T-cell (primary cell): Measurements from ENCODE around the gene RNF130. TPM values are rescaled to one million over a fixed set of nuclear protein-coding genes. Genes with fewer than 3 reads are reported as not detected.
A peak's percentile ranks its signal among the peaks of the same experiment; 100 is the strongest.

Source experiments
- ATAC-seq, 4 experiments: fragments of 200-7000 bp in 3 of 4; fragments of 150-1000 bp in 1 of 4; cut with Tn5 transposase; replicated peaks in 1 of 4; 1 replicate in 3 of 4; 2 replicates in 1 of 4; pipeline ENCODE4 v1.10.0; 2021; ENCODE audit warnings: moderate library complexity in 3 of 4, mild to moderate bottlenecking in 2 of 4, moderate number of reproducible peaks in 1 of 4
- CTCF ChIA-PET, 2 donors: fragments of 300-600 bp; sonication (Branson Sonifier 250); formaldehyde crosslinking; loops; one replicate each; lab custom pipeline; 2022; ENCODE audit warnings: antibody characterized with exemption in 2 of 2; lab: Charles Lee
- POLR2A ChIA-PET, 2 donors: fragments of 300-600 bp; sonication (Branson Sonifier 250); formaldehyde crosslinking; loops; one replicate each; lab custom pipeline; 2022; ENCODE audit warnings: antibody characterized with exemption in 2 of 2; lab: Charles Lee
- DNase-seq, 35 experiments: peaks; one replicate each; pipeline versions ENCODE4 v3.0.0 to v3.0.0-alpha.2; 2013 to 2023
- H3K27ac ChIP-seq: one replicate; pipeline ENCODE4 v1.5.1; 2013; ENCODE audit warnings: low read length
- H3K27me3 ChIP-seq, 2 experiments: replicated peaks in 1 of 2; 1 replicate in 1 of 2; 2 replicates in 1 of 2; pipeline versions ENCODE4 v1.6.1 to v1.7.0; 2013; ENCODE audit warnings: low read length in 1 of 2, mixed read lengths in 1 of 2; ENCODE audit not compliant: control insufficient read depth in 2 of 2, insufficient read depth in 2 of 2; ENCODE audit errors: extremely low read depth in 1 of 2
- H3K36me3 ChIP-seq, 2 donors: 1 replicate in 1 of 2; 2 replicates in 1 of 2; pipeline versions ENCODE4 v1.6.1 to v1.7.0; 2013; ENCODE audit warnings: low read length in 1 of 2; ENCODE audit not compliant: control insufficient read depth in 2 of 2, insufficient read depth in 1 of 2; ENCODE audit errors: extremely low read depth in 1 of 2
- H3K4me1 ChIP-seq, 2 experiments: 1 replicate in 1 of 2; 2 replicates in 1 of 2; pipeline versions ENCODE4 v1.6.1 to v1.7.0; 2013; ENCODE audit warnings: low read length in 2 of 2, mixed read lengths in 1 of 2; ENCODE audit not compliant: insufficient read depth in 2 of 2, control insufficient read depth in 1 of 2; ENCODE audit errors: extremely low read depth in 1 of 2
- H3K4me3 ChIP-seq, 2 donors: 1 replicate in 1 of 2; 2 replicates in 1 of 2; pipeline versions ENCODE4 v1.5.1 to v1.7.0; 2013; ENCODE audit warnings: mild to moderate bottlenecking in 2 of 2, low read length in 1 of 2, moderate library complexity in 1 of 2; ENCODE audit not compliant: control insufficient read depth in 1 of 2; ENCODE audit errors: extremely low read depth in 1 of 2
- H3K9me3 ChIP-seq: 2 replicates; pipeline ENCODE4 v1.7.0; 2013
- H3K27ac Mint-ChIP-seq, 2 donors: one replicate each; pipeline ENCODE4 v1.8.0; 2020 to 2021; ENCODE audit warnings: mild to moderate bottlenecking in 2 of 2, mixed read lengths in 2 of 2
- H3K27me3 Mint-ChIP-seq, 2 donors: one replicate each; pipeline ENCODE4 v1.8.0; 2021 to 2022; ENCODE audit warnings: mixed read lengths in 2 of 2
- H3K36me3 Mint-ChIP-seq: one replicate; pipeline ENCODE4 v1.8.0; 2021; ENCODE audit warnings: mixed read lengths
- H3K4me1 Mint-ChIP-seq, 3 donors: one replicate each; pipeline ENCODE4 v1.8.0; 2020 to 2022; ENCODE audit warnings: mixed read lengths in 3 of 3, mild to moderate bottlenecking in 1 of 3
- H3K4me3 Mint-ChIP-seq, 3 donors: one replicate each; pipeline ENCODE4 v1.8.0; 2020 to 2022; ENCODE audit warnings: mild to moderate bottlenecking in 3 of 3, mixed read lengths in 3 of 3, moderate library complexity in 3 of 3
- H3K9me3 Mint-ChIP-seq, 3 donors: one replicate each; pipeline ENCODE4 v1.8.0; 2020 to 2022; ENCODE audit warnings: mixed read lengths in 3 of 3
- WGBS: methylation state at CpG from one replicate; pipeline ENCODE4 v1.1.5; 2013; ENCODE audit warnings: missing lambda C conversion rate; ENCODE audit not compliant: insufficient coverage; 5-methylcytosine and 5-hydroxymethylcytosine counted together
- total RNA-seq, 35 experiments: library from RNA in 6 of 35; stranded (reverse) in 6 of 35; fragments of 120-200 nt in 1 of 35; gene quantifications; one replicate each; pipeline versions ENCODE4 v1.2.1 to v1.2.4 and lab custom pipeline; 2013 to 2026

RNF130 gene
- total RNA-seq, 5 donors from 2014 or later (not counting 1 experiment from before 2014, with no cell fraction given) = 15.0 to 17.0 (median 16.3) TPM

GRCh38 chr5:180098991-180099732 lies 27.6 kb upstream of the RNF130 start:
- no peak for ATAC-seq

GRCh38 chr5:180098526-180098925 lies 27.0 kb upstream of the RNF130 start:
- DNase-seq = no peak
- POLR2A ChIA-PET = no interaction called here

More at GRCh38 chr5:180098991-180099732, 27.6 kb upstream of the RNF130 start:
- H3K27me3 ChIP-seq = peaks cover 0 to 24% of the 10 kb centered on the region in 2 experiments
- Mint-ChIP-seq H3K4me3 (no peak overlapping the region), H3K27ac (no peak overlapping the region), H3K9me3 (no peaks in the 10 kb centered on the region), H3K36me3 (no peaks in the 10 kb centered on the region), H3K4me1 (no peaks in the 10 kb centered on the region), H3K27me3 (peaks cover 9 to 20% of the 10 kb centered on the region in 2 donors)
- DNase-seq = no peak
- no peak overlapping the region for H3K4me3 ChIP-seq
- CTCF ChIA-PET = no interaction called here
- POLR2A ChIA-PET = no interaction called here
- no peaks in the 10 kb centered on the region for H3K4me1 ChIP-seq
- 82% methylated on average over 17 of the region's 18 CpGs for WGBS
- H3K27ac ChIP-seq = no peak overlapping the region
- H3K9me3 ChIP-seq = no peaks in the 10 kb centered on the region
- H3K36me3 ChIP-seq = no peaks in the 10 kb centered on the region

GRCh38 chr5:180097926-180098325 lies 26.4 kb upstream of the RNF130 start:
- Mint-ChIP-seq H3K4me1 (no peaks in the 10 kb centered on the region), H3K27ac (no peak overlapping the region), H3K27me3 (peaks cover under 1 to 21% of the 10 kb centered on the region in 2 donors), H3K9me3 (no peaks in the 10 kb centered on the region), H3K36me3 (no peaks in the 10 kb centered on the region), H3K4me3 (no peak overlapping the region)
- ChIA-PET CTCF (no interaction called here), POLR2A (no interaction called here)
- H3K27me3 ChIP-seq = peaks cover 0 to 33% of the 10 kb centered on the region in 2 experiments
- ATAC-seq (no peak), DNase-seq (no peak)
- no peaks in the 10 kb centered on the region for H3K36me3 ChIP-seq
- no peak overlapping the region for H3K4me3 ChIP-seq
- no peaks in the 10 kb centered on the region for H3K9me3 ChIP-seq
- WGBS = 83% methylated on average over 1 of the region's 5 CpGs
- no peak overlapping the region for H3K27ac ChIP-seq
- H3K4me1 ChIP-seq = no peaks in the 10 kb centered on the region

More at GRCh38 chr5:180098526-180098925, 27.0 kb upstream of the RNF130 start:
- Mint-ChIP-seq H3K9me3 (no peaks in the 10 kb centered on the region), H3K27ac (no peak overlapping the region), H3K36me3 (no peaks in the 10 kb centered on the region), H3K27me3 (peaks cover 7 to 21% of the 10 kb centered on the region in 2 donors), H3K4me1 (no peaks in the 10 kb centered on the region), H3K4me3 (no peak overlapping the region)
- CTCF ChIA-PET = no interaction called here
- WGBS = 51% methylated on average over 2 of the region's 8 CpGs
- no peaks in the 10 kb centered on the region for H3K36me3 ChIP-seq
- no peak overlapping the region for H3K4me3 ChIP-seq
- H3K9me3 ChIP-seq = no peaks in the 10 kb centered on the region
- ATAC-seq = no peak
- no peaks in the 10 kb centered on the region for H3K4me1 ChIP-seq
- H3K27ac ChIP-seq = no peak overlapping the region
- peaks cover 0 to 29% of the 10 kb centered on the region in 2 experiments for H3K27me3 ChIP-seq

DNA sequence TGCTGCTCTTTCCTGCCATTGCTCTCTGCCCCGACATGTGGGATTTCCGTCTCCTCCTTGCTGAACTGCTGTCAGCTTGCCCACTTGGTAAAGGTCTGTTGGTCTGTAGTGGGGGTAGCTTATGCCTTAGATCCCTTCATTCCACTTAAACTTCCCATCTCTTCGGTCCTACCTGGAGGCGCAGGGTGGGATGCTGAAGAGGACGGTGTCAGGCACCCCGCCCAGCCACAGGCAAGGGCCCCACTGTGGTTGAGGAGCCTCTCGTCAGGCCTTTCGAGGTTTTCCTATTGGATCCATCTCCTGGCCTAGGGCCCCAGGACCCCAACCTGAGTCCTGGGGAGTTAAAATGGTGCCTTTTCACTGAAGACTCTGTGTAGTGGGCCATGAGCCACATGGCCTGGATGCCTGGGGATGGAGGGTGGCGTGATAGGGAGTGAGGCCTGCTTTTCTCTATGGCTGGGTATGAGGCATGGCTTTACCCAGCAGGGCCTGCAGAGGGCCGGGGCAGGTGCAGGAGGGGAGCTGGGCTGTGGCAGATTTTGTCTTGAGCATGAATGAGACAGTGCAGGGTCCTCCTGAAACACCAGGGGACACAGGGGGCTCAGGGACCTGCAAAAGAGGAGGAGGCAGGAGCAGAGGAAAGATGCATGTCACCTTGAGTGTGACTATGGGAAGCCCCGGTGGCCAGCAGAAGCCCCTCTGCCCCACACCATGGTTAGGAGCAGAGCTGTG lies 25.8 kb upstream of the RNF130 start:
- Histone ChIP-seq H3K27ac (no peak overlapping the region), H3K36me3 (no peaks in the 10 kb centered on the region), H3K4me3 (no peak overlapping the region), H3K4me1 (no peaks in the 10 kb centered on the region), H3K27me3 (peaks cover 0 to 36% of the 10 kb centered on the region in 2 experiments), H3K9me3 (no peaks in the 10 kb centered on the region)
- DNase-seq (no peak), ATAC-seq (no peak)
- 83% methylated on average over 4 of the region's 11 CpGs for WGBS
- ChIA-PET POLR2A (no interaction called here), CTCF (no interaction called here)
- Mint-ChIP-seq H3K4me3 (no peak overlapping the region), H3K27me3 (peaks cover 0 to 21% of the 10 kb centered on the region in 2 donors), H3K9me3 (no peaks in the 10 kb centered on the region), H3K4me1 (no peaks in the 10 kb centered on the region), H3K36me3 (no peaks in the 10 kb centered on the region), H3K27ac (no peak overlapping the region)

GRCh38 chr5:180096616-180097015 lies 25.1 kb upstream of the RNF130 start:
- no peak overlapping the region for H3K27ac ChIP-seq
- POLR2A ChIA-PET = no interaction called here
- Mint-ChIP-seq H3K4me1 (peaks cover 0 to 2% (median under 1%) of the 10 kb centered on the region in 3 donors), H3K9me3 (no peaks in the 10 kb centered on the region), H3K27me3 (peaks cover 0 to 21% of the 10 kb centered on the region in 2 donors), H3K36me3 (no peaks in the 10 kb centered on the region), H3K27ac (no peak overlapping the region), H3K4me3 (no peak overlapping the region)
- H3K9me3 ChIP-seq = no peaks in the 10 kb centered on the region
- DNase-seq = no peak
- peaks cover 0 to 43% of the 10 kb centered on the region in 2 experiments for H3K27me3 ChIP-seq
- CTCF ChIA-PET = no interaction called here
- H3K4me1 ChIP-seq = peaks cover 0 to under 1% of the 10 kb centered on the region in 2 experiments
- ATAC-seq = no peak
- no peak overlapping the region for H3K4me3 ChIP-seq
- WGBS = 94% methylated on average over 7 of the region's 10 CpGs
- no peaks in the 10 kb centered on the region for H3K36me3 ChIP-seq

DNA sequence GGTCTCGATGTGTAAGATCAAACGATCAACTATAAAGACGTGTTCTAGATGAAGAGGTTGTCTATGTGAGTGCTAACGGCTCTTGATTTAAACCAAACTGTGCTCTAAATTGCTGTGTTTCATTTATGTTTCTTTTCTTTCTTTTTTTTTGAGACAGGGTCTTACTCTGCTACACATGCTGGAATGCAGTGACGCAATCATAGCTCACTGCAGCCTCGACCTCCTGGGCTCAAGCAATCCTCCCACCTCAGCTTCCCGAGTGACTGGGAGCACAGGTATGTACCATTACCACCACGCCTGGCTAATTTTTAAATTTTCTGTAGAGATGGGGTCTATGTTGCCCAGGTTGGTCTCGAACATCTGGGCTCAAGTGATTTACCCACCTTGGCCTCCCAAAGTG lies 24.0 kb upstream of the RNF130 start:
- H3K9me3 Mint-ChIP-seq = no peaks in the 10 kb centered on the region

More for the DNA sequence above, 24.0 kb upstream of the RNF130 start:
- peaks cover 6 to 11% of the 10 kb centered on the region in 2 experiments for H3K4me1 ChIP-seq
- H3K27me3 Mint-ChIP-seq = peaks cover 0 to 19% of the 10 kb centered on the region in 2 donors
- POLR2A ChIA-PET = interaction anchor here in 1 of 2 donors (0.6 kb wide), 1 partner anchor 452 kb away, joined by 3 read pairs; no protein-coding TSS in a partner anchor
- CTCF ChIA-PET = no interaction called here
- H3K36me3 ChIP-seq = no peaks in the 10 kb centered on the region
- H3K27ac Mint-ChIP-seq = peak overlapping the region in 1 of 2 donors; percentile 39
- no peaks in the 10 kb centered on the region for H3K9me3 ChIP-seq
- peaks cover 0 to 38% of the 10 kb centered on the region in 2 experiments for H3K27me3 ChIP-seq
- H3K4me1 Mint-ChIP-seq = peaks cover 6 to 7% (median 7%) of the 10 kb centered on the region in 3 donors
- no peak overlapping the region for H3K4me3 Mint-ChIP-seq
- 85% methylated on average over 5 of the region's 9 CpGs for WGBS
- DNase-seq = no peak
- no peak for ATAC-seq
- no peak overlapping the region for H3K4me3 ChIP-seq
- no peak overlapping the region for H3K27ac ChIP-seq
- H3K36me3 Mint-ChIP-seq = no peaks in the 10 kb centered on the region
